ENCODE data around the gene ZNF106. TPM values are rescaled to one million over a fixed set of nuclear protein-coding genes. Genes with fewer than 3 reads are reported as not detected.

Gene ZNF106
- polyA plus RNA-seq, 1 experiment, result 15.4 TPM

GRCh38 chr15:42502477-42502876, 11.5 kb upstream of the ZNF106 start:
- Histone ChIP-seq H3K36me3 (ENCODE audit: control insufficient read depth, insufficient read depth, low read length) (no peaks in the 10 kb centered on the region), H3K4me3 (ENCODE audit: low read depth, low read length) (no peak overlapping the region), H3K27me3 (ENCODE audit: control insufficient read depth, insufficient read depth, low read length) (no peaks in the 10 kb centered on the region)
- ChIA-PET POLR2A (no interaction called here), CTCF (no interaction called here)
- no peak for TF ChIP-seq CTCF (IDR thresholded peaks at IDR 0.05; ENCODE audit: insufficient read depth, low read depth, low read length)
- no peak for DNase-seq (ENCODE audit: low read depth)

- ChIA-PET POLR2A (no interaction called here), CTCF (interaction anchor here (0.6 kb wide), 1 partner anchor 1596 kb away, joined by 3 read pairs; no protein-coding TSS in a partner anchor)
- Histone ChIP-seq H3K4me3 (ENCODE audit: low read depth, low read length) (no peak overlapping the region), H3K36me3 (ENCODE audit: control insufficient read depth, insufficient read depth, low read length) (no peaks in the 10 kb centered on the region), H3K27me3 (ENCODE audit: control insufficient read depth, insufficient read depth, low read length) (no peaks in the 10 kb centered on the region)
- no peak for TF ChIP-seq CTCF (IDR thresholded peaks at IDR 0.05; ENCODE audit: insufficient read depth, low read depth, low read length)
- no peak for DNase-seq (ENCODE audit: low read depth)
Measured at GRCh38 chr15:42499858-42500609, 9.1 kb upstream of the ZNF106 start.

GRCh38 chr15:42498212-42499068, 7.5 kb upstream of the ZNF106 start:
- no peak for DNase-seq (ENCODE audit: low read depth)
- no peaks in the 10 kb centered on the region for H3K36me3 ChIP-seq (ENCODE audit: control insufficient read depth, insufficient read depth, low read length)
- POLR2A ChIA-PET, result no interaction called here
- no peaks in the 10 kb centered on the region for H3K27me3 ChIP-seq (ENCODE audit: control insufficient read depth, insufficient read depth, low read length)
- CTCF ChIA-PET, result no interaction called here
- TF ChIP-seq CTCF (IDR thresholded peaks at IDR 0.05; ENCODE audit: insufficient read depth, low read depth, low read length), result no peak
- H3K4me3 ChIP-seq (ENCODE audit: low read depth, low read length), result no peak overlapping the region

- DNase-seq (ENCODE audit: low read depth), result peak; percentile 80
Measured at GRCh38 chr15:42495361-42496212, 4.6 kb upstream of the ZNF106 start, which contains the start of gene SNAP23. Gene SNAP23 (plus strand): TSS chr15:42495634. CDS start chr15:42511847, 16,213 bp downstream.

More at GRCh38 chr15:42495361-42496212, 4.6 kb upstream of the ZNF106 start, which contains the start of gene SNAP23:
- no peak for TF ChIP-seq CTCF (IDR thresholded peaks at IDR 0.05; ENCODE audit: insufficient read depth, low read depth, low read length)
- CTCF ChIA-PET, result interaction anchor here (0.7 to 1.0 kb wide), 3 partner anchors 10 to 20 kb away, joined by 3 read pairs; no protein-coding TSS in a partner anchor
- no peaks in the 10 kb centered on the region for H3K36me3 ChIP-seq (ENCODE audit: control insufficient read depth, insufficient read depth, low read length)
- peak within 1 kb of the TSS; percentile 69 for H3K4me3 ChIP-seq (ENCODE audit: low read depth, low read length)
- POLR2A ChIA-PET, result interaction anchor here (0.8 to 1.4 kb wide), 3 partner anchors 15 to 222 kb away, joined by 3 to 6 read pairs (median 3); partner anchors contain the start of genes GANC, STARD9 and TMEM87A
- H3K27me3 ChIP-seq (ENCODE audit: control insufficient read depth, insufficient read depth, low read length), result no peaks in the 10 kb centered on the region
